ENCODE measurements around the gene INPP5F. TPM values are rescaled to one million over a fixed set of nuclear protein-coding genes. Genes with fewer than 3 reads are reported as not detected.
A peak's percentile ranks its signal among the peaks of the same experiment; 100 is the strongest.

The INPP5F gene
- total RNA-seq, 4 donors from 2014 or later, result 22.7 to 39.8 (median 36.4) TPM

DNA sequence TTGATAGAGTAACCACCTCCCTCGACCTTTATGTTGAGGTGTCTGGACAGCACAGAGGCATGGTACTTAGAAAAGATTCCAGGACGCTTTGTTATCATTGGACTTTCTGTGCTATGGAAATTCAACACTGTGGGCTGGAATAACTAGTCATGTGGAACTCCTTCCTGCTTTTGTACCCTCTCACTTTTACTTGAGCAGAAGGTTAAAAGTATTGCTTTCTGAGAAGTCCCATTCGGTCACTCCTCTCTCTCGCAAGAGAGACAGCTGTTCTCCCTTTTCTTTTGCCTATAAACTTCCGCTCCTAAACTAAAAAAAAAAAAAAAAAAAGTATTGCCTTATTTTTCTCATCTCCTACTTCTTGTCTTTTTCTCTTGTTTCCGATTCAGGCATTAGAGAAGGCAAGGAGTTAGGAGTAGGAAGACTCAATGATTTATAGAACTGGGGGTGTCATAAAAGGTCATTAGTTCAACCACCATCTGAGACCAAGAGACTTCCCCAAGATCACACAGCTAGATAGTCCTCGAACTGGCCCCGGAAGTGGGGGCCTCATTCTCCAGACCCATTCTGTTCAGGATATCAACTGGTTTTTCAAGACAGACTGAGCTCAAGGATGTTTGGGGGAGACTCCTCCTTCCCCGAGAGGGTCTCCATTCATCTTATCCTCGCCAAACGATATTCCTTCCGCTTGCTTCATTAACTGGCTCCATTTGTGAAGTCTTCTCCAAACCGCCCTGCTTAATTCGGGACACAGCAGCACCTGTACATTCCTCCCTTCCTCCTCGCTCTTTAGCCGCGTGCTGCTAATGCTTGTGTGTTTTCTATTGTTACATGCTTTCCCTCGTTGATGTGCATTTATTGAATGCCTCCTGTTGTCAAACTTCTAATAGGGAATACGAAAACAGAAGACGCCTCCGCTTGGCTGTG lies 995 bp upstream of the INPP5F start:
- Histone ChIP-seq H3K27me3 (no peaks in the 10 kb centered on the region), H3K36me3 (no peaks in the 10 kb centered on the region), H3K4me1 (peaks cover 0 to 40% (median 15%) of the 10 kb centered on the region in 4 donors), H3K9me3 (no peaks in the 10 kb centered on the region), H3K4me3 (peak overlapping the region; percentile 61 to 82 (median 64)), H3K27ac (peak overlapping the region; percentile 82 to 97 (median 95))
- TF ChIP-seq POLR2A (IDR thresholded peaks at IDR 0.05) (no peak), EP300 (IDR thresholded peaks at IDR 0.05) (no peak)
- TF ChIP-seq, protein P1, sequence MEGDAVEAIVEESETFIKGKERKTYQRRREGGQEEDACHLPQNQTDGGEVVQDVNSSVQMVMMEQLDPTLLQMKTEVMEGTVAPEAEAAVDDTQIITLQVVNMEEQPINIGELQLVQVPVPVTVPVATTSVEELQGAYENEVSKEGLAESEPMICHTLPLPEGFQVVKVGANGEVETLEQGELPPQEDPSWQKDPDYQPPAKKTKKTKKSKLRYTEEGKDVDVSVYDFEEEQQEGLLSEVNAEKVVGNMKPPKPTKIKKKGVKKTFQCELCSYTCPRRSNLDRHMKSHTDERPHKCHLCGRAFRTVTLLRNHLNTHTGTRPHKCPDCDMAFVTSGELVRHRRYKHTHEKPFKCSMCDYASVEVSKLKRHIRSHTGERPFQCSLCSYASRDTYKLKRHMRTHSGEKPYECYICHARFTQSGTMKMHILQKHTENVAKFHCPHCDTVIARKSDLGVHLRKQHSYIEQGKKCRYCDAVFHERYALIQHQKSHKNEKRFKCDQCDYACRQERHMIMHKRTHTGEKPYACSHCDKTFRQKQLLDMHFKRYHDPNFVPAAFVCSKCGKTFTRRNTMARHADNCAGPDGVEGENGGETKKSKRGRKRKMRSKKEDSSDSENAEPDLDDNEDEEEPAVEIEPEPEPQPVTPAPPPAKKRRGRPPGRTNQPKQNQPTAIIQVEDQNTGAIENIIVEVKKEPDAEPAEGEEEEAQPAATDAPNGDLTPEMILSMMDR (IDR thresholded peaks at IDR 0.05), result no peak
- DNase-seq (ENCODE audit: low spot score in 2 of 2), result peak in 1 of 2 donors; percentile 24
- 24 to 26% methylated on average over 21 of the region's 21 CpGs for WGBS, 2 donors

DNA sequence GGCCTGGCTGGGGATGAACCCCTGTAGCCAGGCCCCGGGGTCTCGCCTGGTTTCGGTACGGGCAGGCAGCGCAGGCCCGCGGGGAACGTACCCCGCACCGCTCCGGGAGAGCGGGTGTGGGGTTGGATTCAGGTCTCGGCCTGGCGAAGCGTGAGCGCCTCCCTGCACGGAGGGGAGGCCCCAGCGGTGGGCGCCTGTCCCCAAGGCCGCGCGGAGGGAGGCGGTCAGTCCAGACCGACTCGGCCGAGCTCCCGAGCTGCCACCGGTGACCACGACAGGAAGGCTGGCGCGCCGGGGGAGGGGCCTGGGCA lies 378 bp upstream of the INPP5F start:
- no peaks in the 10 kb centered on the region for H3K27me3 ChIP-seq
- WGBS, 2 donors, result 1 to 2% methylated on average over 24 to 32 of the region's 32 CpGs
- TF ChIP-seq, protein P1 (IDR thresholded peaks at IDR 0.05), result no peak
- TF ChIP-seq POLR2A (IDR thresholded peaks at IDR 0.05) (peak; percentile 62 to 85), EP300 (IDR thresholded peaks at IDR 0.05) (peak in 1 of 2 donors; percentile 94)
- no peaks in the 10 kb centered on the region for H3K36me3 ChIP-seq
- H3K9me3 ChIP-seq, result no peaks in the 10 kb centered on the region
- H3K27ac ChIP-seq, result peak overlapping the region; percentile 82 to 97 (median 95)
- peaks cover 0 to 40% (median 15%) of the 10 kb centered on the region in 4 donors for H3K4me1 ChIP-seq
- peak overlapping the region; percentile 61 to 82 (median 64) for H3K4me3 ChIP-seq
- no peak for DNase-seq (ENCODE audit: low spot score in 2 of 2)

DNA sequence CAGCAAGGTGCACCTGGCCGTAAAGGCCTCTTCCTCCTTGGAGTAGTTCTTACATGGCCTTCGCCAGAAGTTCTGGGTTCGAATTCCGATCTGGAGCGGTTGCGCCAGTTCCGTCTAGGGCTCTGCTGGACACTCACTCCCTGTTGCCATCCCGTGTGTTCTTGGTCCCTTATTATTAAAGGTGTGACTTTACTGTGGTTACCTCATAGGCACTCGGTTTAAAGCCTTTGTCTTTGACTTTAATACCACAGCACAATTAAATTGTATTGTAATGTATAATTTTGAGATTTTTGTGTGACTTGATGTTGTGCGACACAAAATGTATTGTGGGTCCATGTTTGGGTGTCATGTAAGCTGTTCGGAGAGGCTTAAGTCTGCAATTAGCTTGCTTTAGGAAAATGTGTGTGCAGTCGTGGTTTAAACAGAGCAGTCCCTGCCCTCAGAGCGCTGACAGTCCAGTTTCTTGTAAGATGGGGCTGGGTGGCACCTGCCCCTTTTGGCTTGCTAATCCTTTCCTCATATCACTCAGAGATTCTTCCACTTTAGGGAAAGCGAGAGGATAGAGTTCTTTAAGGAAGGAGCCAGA lies 919 bp downstream of the INPP5F start:
- TF ChIP-seq EP300 (IDR thresholded peaks at IDR 0.05) (no peak), POLR2A (IDR thresholded peaks at IDR 0.05) (no peak)
- TF ChIP-seq, protein P1 (IDR thresholded peaks at IDR 0.05), result no peak
- peak overlapping the region; percentile 47 to 82 (median 64) for H3K4me3 ChIP-seq
- peaks cover 0 to 4% (median 0%) of the 10 kb centered on the region in 3 donors for H3K36me3 ChIP-seq
- WGBS, 2 donors, result 46% methylated on average over 14 of the region's 14 CpGs
- H3K27me3 ChIP-seq, result no peaks in the 10 kb centered on the region
- H3K9me3 ChIP-seq, result no peaks in the 10 kb centered on the region
- H3K27ac ChIP-seq, result peak overlapping the region; percentile 78 to 97 (median 90)
- DNase-seq (ENCODE audit: low spot score in 2 of 2), result no peak
- H3K4me1 ChIP-seq, result peaks cover 0 to 40% (median 15%) of the 10 kb centered on the region in 4 donors

DNA sequence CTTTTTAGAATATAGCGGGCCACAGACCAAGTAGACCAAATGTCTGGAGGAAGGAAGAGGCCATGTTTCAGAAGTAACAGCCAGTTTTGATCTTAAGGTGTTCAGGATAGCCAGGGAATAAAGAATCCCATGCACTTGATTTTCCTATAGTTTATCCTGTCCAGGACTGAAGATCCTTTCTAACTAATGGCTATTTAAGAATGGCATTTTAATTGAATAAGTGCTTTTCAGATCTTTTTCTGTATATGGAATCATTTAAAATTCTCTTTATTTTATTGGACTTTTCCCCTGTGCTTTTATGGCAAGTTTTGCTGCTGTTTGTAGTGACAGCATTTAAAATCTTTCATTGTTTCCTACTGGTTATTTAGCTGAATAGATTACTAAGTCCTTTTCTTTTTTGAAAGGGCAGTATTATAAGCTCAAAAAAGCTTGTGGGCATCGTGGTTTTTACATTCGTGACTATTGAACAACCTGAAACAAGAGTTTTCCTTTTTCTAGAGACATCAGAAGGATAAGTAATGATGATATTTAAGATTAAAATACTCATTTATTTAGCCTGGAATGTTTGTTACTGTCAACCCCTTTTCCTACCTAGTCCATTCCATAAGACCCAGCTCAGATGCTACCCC lies 2.4 kb downstream of the INPP5F start:
- DNase-seq (ENCODE audit: low spot score in 2 of 2), result no peak
- H3K4me1 ChIP-seq, result peaks cover 0 to 40% (median 15%) of the 10 kb centered on the region in 4 donors
- H3K27ac ChIP-seq, result peak overlapping the region in 2 of 4 donors; percentile 83 to 96
- WGBS, 2 donors, result 44 to 54% methylated on average over 3 of the region's 3 CpGs
- H3K4me3 ChIP-seq, result no peak overlapping the region
- H3K9me3 ChIP-seq, result no peaks in the 10 kb centered on the region
- no peaks in the 10 kb centered on the region for H3K27me3 ChIP-seq
- TF ChIP-seq EP300 (IDR thresholded peaks at IDR 0.05) (no peak), POLR2A (IDR thresholded peaks at IDR 0.05) (no peak)
- TF ChIP-seq, protein P1 (IDR thresholded peaks at IDR 0.05), result no peak
- H3K36me3 ChIP-seq, result peaks cover 0 to 4% (median 0%) of the 10 kb centered on the region in 3 donors

Data from tibial nerve (tissue), 4 donors.